GM18909 (cell line): Measurements from ENCODE around the gene PRKCSH.
"Not testable (repeated sequence)": the region's sequence is repeated elsewhere in the genome, so short reads cannot be mapped to it uniquely, and the experiment has no call there.

Experiments used
- ATAC-seq: cut with Tn5 transposase; IDR thresholded peaks from one replicate; pipeline ENCODE4 v1.9.1; 2021; ENCODE audit warnings: mild to moderate bottlenecking; ENCODE audit not compliant: unreplicated experiment, poor library complexity

The PRKCSH gene

DNA sequence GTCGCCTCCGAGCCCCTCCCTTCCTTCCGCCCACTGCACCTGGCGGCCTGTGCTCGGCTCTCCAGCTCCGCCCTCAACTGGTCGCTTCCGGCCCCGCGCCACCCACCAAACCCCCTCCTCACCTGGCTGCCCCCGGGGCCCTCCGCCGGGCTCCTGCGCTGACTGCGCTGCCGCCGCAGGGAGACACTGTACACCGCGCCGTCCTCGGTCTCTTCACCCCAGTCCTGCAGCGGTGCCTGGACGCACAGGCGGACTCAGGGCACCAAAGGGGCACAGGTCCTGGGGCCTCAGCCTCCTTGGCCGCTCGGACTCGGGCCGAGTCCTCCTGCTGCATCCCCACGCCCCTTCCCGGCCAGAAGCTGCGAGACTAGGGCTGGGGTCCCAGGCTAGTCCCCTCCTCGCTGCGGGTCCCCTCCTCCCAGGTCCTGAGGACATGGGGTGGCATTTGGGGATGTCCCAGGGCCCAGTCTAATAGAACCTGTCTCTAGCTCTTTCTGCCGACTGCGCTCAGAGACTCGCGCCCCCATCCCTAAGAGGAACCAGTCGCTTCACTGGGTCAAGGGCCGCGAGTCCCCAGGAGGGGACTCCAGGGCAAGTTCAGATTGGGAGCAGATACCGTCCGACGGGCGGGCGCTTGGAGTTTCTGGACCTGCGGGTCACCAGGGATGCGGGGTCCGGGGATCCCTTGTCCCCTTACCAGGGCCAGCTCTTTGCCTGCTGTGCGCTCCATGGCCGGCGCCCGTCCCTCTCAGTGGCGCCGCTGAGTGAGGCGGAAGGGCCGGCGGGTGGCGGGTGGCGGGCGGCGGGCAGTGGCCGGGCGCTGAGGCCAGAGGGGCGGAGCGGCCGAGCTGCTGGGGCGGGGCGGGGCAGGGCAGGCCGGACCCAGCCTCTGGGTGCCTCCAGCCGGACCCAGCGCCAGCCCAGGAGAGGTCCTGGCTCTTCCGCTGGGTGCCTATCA, 16.6 kb upstream of the PRKCSH start, which contains the start of gene RGL3:
Gene RGL3 (minus strand): TSS at position 766 of the 958 bp plus-strand sequence. CDS start 36 bp downstream, at position 730.
- no peak for ATAC-seq

- no peak for ATAC-seq
Observed at GRCh38 chr19:11420429-11421370, 14.7 kb upstream of the PRKCSH start.

DNA sequence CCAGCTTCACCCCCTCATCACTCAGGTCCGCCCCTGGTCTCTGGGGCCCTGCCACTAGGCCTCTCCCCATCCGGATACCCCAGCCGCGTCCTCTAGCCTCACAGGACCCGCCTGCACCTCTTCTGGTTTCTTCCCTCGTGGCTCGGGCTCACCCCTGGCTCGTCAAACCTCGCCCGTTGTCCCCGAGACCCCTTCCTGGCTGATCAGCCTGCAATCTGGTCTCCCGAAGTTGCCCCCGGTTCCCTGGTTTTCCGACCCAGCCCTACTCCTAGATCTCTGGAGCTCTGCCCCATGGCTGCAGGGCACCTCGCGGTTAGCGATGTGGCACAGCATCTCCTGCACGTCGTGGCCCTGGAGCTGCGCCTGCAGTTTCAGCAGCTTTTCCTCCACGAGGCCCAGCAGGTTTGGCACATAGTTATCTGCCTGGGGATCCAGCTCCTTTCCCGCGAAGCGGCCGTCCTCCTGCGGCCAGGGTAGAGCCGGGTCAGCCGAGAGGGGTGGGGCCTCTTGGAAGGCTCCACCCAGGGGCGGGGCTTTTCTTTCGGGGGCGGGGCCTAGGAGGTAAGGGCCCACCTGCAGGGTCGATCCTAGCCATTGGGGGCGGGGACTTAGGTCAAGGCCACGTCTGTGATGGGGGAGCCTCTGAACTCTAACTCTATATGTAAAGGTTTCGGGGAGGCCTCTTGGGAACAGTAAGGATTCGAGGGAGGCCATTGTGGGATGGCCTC, 13.9 kb upstream of the PRKCSH start:
- peak; percentile 32 for ATAC-seq

GRCh38 chr19:11422163-11423065, 13.0 kb upstream of the PRKCSH start:
- peak; percentile 78 for ATAC-seq

- ATAC-seq = no peak
Observed at GRCh38 chr19:11423164-11423790, 12.2 kb upstream of the PRKCSH start.

DNA sequence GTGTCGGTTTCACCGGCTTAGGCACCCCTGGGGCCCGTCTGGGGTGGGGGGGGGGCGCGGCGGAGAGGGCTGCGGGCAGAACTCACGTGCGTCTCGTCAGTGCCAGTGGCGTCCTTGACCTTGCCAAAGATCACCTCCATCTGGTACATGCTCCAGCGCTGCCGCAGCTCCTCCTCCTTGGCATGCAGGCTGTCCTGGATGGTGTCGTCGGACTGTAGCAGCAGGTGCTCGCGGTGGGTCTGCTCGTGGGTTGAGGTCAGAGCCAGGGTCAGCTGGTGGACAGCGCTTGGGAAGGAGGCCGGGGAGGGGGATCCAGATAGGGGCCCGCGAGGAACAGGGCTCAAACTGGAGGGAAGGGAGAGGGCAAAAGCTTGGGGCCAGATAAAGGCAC, 11.6 kb upstream of the PRKCSH start:
- no peak for ATAC-seq

DNA sequence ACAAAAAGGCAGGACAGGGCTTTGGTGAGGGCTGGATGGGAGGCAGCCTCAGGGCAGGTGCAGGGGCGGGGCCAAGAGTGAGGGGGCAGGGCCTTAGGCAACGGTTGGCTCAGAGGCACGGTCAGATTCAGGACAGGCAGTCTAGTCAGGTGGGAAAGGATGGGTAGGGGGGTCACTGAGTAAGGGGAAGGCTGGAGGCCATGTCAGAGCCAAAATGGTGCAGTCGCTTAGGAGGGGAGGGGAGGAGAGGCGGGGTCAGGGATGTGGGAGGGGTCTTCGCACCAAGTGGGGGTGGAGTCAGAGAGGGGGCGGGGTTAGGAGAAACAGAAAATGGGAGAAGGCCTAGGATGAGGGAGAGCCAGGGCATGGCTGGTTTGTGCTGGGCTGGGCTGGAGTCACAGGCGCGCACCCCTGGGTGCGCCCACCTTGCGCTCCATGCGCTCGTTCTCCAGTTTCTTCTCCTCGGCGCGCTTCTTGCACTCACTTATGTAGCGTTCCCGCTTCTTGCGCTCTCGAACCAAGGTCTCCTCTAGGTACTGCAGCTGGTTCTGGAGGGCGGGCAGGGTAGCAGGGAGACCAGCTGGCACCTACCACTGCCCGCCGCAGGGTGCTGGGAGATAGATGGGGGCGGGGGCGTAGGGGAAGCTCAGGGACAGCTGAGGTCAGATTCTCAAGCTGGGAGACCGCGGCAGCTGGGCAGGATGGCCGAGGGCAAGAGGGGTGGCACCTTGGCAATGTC, 9.5 kb upstream of the PRKCSH start:
- ATAC-seq = no peak

GRCh38 chr19:11426656-11427055, 8.8 kb upstream of the PRKCSH start:
- ATAC-seq = no peak

GRCh38 chr19:11433526-11433925, 1.9 kb upstream of the PRKCSH start:
- ATAC-seq = not testable (repeated sequence)

GRCh38 chr19:11434703-11435056, 755 bp upstream of the PRKCSH start:
- peak; percentile 0 for ATAC-seq

DNA sequence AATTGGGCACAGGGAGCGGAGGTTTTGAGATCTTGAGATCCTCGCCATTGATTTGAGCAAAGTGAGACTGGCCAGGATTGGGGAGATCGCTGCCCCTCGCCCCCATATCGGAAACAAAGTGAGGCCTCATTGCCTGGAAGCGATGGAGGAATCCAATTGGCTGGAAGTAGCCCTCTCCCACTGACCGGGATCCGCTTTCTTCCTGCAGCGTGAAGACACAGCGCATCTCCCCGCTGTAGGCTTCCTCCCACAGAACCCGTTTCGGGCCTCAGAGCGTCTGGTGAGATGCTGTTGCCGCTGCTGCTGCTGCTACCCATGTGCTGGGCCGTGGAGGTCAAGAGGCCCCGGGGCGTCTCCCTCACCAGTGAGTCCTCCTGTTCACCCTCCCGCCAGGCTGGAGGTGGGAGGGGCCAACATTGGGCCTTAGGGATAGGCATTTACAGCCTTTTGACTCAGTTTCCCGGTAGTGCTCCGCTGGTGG, 438 bp downstream of the PRKCSH start:
- ATAC-seq = no peak

DNA sequence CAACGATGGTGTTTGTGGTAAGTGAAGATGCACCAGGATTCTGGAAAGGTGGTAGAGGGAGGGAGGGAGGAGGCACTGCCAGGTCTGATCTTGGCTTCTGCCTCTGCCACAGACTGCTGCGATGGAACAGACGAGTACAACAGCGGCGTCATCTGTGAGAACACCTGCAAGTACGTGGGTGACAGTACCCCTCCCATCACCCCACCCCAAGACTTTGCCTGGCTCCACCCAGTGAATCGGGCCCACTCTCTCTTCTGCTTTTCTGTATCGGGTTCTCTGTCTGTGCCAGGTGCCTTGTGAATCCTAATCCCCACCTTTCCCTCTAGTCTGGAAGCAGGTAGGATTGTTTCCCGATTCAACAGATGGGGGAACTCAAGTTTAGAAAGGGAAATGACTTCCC, 2.5 kb downstream of the PRKCSH start:
- ATAC-seq = no peak

DNA sequence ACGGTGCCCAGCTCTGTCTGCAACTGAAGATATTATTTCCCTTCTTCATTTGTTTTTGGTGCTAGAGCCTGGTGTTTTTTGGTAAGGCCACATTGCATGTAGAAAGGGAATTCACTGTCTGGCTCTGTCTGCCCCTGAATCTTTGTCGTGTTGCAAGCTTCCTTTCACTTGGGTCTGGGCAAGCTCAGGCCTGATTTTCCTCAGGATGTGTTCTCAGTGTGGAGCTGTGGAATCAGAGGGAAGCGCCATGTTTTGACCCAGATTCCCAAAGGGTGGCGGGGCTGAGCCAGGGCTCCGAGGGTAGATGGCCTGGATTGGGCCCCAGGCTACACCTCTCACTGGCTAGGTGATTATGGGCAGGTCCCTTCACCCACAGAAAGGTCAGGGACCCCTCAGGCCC, 8.6 kb downstream of the PRKCSH start:
- ATAC-seq = no peak

GRCh38 chr19:11445141-11445540, 9.7 kb downstream of the PRKCSH start:
- no peak for ATAC-seq

- ATAC-seq = no peak
Observed at GRCh38 chr19:11446271-11446651, 10.8 kb downstream of the PRKCSH start.

GRCh38 chr19:11446652-11447301, 11.3 kb downstream of the PRKCSH start:
- ATAC-seq = no peak
